Activated CD4-positive, alpha-beta T cell treated with anti-CD3 and anti-CD28 coated beads, Interleukin-2, amount 50 U/mL, for 4 hours (primary cell): ENCODE data around the gene ALOXE3.

Experiments
- DNase-seq, 2 experiments: peaks; one replicate each; pipeline ENCODE4 v3.0.0-alpha.2; 2020

Gene ALOXE3

DNA sequence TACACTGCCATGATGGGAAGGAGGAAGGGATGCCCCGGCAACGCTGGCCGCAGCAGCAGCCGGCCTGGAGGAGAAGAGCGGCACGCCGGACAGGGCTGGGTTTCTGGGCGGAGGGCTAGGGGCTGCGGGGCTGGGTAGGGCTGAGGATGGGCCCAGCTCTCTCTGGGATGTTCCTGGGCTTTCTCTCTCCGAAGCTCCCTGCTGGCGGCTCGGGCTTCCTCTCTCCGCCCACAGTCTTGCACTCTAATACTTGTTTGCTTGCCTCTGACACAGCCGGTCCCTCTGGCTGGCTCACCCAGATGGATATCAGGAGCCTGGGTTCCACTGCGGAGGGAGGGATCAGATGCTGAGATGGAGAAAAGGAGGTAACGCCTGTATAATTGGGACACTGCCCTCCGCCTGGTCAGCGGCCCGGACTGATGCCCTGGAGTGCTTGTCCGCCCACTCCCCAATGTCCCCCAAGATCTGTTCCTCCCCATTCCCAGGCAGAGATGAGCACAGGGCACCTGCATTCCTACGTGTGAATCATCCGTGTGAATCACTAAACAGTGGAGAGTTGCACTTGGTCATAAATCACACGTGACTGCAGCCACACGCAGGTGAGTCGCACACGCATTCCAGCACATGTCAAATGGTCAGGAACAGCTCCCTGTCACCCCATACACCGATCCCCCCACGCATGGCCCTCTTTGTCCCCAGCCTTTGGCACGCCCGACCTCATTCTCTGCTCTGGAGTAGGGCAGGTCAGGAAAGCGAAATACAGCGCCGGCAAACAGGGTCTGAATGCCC is at the start of gene ALOXE3:
Gene ALOXE3, minus strand, starts transcription at position 535 of the 789 bp plus-strand sequence. Its CDS starts 524 bp downstream, at position 11.
- peak in 1 of 2 experiments; percentile 29 for DNase-seq

DNA sequence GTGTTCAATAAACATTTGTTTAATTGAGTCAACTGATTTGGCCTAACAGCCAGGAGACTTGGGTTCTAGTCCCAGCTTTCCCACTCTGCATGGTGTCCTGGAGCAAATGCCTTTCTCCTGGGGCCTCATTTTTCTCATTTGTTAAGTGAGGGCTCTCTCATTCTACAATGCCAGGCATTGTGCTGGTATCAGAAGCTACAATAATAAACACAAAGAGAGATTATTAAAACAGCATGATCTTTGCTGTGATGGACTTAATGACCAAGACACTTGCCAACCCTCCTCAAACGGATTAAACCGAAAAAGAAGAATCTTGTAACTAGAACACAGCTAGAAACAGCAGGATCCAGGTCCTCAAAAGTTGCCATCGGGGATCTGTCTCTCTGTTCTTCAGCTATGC is 49.2 kb upstream of the ALOXE3 start:
- DNase-seq = no peak

GRCh38 chr17:8166731-8167130 is 48.4 kb upstream of the ALOXE3 start:
- no peak for DNase-seq

DNA sequence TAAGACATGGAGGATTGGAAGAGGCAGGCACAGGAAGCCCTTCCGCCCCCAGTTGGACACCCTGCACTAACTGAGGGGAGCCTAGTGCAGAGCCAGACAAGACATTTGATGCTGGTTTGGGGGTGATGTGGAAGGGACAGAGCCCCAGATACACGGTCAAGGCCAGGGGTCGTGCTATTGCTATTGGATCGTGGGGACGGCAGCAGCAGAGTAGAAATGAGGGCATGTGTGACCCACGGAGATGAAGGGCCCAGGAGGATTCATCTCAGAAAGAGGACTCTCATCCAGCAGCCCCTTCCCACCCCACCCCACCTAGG is 46.5 kb upstream of the ALOXE3 start:
- DNase-seq = no peak

DNA sequence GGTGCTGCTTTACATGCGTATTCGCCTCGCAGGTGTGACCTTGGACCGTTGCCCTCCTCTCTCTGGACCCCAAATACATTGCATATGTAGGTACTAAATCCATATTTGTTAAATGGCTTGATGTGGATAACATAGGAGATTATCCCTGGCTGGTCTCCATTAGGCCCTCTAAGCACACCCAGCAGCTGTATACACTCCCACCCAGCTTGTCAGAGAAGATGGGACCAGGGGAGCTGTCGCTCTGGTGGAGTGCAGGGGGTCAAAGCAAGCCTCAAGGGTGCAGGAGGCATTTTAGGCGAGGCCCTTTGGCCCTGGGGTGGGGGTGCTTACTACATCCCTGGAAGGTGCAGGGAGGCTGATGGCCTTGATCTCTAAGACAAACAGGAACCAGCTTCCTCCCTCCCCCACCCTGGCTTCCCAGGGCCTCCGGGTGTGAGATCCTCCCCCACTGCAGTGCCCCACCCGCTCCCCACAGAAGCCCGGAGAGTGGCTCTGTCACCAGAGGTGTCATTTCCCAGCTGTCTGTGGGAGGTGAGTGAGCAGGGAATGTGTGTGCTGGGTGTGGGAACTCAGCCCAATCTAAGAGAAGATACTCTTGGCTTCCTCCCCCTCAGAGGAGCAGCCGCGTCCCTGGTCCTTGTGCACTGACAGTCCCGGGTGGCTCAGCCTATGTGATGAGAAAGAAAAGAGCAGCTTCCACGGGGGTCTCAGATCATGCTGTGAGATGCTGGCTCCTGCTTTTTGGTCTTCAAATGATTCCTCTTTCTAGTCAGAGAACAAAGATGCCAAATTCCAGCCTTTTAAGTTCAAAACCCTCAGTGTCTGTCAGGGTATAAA is 45.9 kb upstream of the ALOXE3 start:
- peak in 1 of 2 experiments; percentile 44 for DNase-seq

DNA sequence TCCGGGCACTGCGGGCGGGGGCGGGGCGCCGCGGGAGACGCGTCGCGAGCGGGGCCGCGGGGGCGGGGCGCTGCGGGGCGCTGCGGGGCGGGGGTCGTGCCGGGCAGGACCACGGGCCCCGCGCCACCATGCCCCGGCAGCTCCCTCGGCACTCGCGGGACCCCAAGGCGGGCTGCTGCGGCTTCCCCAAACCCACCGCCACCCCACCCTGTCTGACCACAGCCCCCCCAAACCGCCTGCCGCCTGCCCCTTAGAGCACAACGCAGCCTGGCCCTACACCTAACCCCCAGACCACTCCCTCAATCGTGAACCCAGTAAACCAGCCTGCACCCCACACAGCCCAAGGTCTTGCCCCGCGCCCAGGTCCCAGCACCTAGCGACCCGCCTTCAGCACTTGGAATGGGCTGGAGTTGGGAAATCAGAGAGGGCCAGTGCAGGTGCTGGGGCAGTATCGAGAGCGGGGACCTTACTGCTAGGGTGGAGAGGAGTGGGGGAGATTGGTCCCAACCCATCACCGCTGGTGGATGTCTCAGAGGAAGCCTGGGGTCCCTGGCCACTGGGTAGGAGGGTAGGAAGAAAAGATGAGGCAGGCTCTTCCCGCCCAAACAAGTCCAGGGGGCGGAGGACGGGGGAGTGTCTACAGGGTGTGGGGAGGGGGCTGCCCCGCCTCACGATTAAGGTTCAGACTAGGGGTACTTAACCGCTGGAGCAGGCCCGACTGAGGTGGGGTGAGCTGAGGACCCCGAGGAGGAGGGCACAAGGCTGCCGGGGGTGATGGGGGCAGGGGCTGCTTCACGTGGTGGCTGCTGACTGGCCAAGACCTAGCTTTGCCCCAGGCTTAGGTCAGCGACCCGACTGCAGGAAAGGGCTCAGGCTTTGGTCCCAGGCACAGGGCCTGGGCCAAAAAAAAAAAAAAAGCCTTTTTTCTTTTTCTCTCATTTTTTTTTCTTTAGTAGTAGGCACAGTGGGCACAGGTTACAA is 45.0 kb upstream of the ALOXE3 start:
- DNase-seq = no peak

DNA sequence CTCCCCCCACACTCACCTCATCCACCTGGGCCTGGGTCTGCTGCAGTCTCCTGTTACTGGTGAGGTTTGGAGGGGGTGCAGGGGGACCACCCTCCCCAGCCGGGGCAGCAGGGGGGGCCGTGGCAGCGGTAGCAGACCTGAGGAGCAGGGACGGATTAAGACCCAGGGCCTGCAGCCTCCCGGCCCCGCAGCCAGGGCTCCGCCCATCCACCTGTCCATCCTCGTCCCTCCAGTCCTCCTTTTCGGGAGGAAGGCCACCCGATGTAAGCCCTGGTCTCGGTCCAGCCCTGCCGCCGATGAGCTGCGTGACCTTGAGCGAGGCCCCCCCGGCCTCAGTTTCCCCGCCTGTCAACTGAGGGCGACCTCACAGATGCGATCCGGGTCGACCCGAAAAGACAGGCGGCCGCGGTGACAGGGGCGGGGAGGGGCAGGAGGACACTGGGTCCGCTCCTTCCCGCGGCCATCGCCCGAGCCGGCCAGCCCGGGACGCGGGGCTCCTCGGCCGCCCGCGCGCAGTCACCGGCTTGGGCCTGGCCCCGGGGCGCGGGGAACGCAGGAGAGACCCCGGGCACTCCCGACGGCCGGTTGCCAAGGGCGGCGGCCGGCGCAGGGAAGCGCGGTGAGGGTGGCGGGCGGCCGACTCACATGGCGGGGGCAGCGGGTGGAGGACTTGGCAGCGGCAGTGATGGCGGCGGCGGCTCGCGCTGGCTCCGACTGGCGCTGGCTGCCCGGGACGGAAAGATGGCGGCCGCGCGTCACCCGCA is 44.1 kb upstream of the ALOXE3 start, which contains the start of gene VAMP2:
Gene VAMP2, minus strand, starts transcription at position 716 of the 764 bp plus-strand sequence. Its CDS starts 69 bp downstream, at position 647.
- DNase-seq = peak; percentile 73 to 74

GRCh38 chr17:8161289-8162232 is 43.2 kb upstream of the ALOXE3 start:
- no peak for DNase-seq

- DNase-seq = no peak
Observed at GRCh38 chr17:8160741-8161221, 42.5 kb upstream of the ALOXE3 start.

- DNase-seq = no peak
Observed at GRCh38 chr17:8160224-8160577, 41.9 kb upstream of the ALOXE3 start.

- DNase-seq = no peak
Observed at GRCh38 chr17:8159459-8160223, 41.3 kb upstream of the ALOXE3 start.

DNA sequence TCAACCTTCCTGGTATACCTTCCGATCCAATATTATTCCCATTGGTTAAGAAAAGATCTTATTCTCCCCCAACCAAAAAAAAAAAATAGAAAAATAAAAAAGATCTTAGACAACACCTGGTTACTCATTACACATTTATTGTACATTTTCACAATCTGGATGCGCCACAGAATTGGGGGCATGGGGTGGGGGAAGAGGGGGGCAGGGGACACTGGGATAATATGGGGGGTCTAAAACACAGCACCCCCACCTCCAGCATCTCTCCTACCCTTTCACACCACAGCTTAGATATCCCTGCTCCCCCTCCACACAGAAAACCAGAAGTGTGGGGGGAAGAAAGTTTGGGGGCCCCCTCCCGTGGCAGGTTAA is 40.7 kb upstream of the ALOXE3 start:
- DNase-seq = no peak

DNA sequence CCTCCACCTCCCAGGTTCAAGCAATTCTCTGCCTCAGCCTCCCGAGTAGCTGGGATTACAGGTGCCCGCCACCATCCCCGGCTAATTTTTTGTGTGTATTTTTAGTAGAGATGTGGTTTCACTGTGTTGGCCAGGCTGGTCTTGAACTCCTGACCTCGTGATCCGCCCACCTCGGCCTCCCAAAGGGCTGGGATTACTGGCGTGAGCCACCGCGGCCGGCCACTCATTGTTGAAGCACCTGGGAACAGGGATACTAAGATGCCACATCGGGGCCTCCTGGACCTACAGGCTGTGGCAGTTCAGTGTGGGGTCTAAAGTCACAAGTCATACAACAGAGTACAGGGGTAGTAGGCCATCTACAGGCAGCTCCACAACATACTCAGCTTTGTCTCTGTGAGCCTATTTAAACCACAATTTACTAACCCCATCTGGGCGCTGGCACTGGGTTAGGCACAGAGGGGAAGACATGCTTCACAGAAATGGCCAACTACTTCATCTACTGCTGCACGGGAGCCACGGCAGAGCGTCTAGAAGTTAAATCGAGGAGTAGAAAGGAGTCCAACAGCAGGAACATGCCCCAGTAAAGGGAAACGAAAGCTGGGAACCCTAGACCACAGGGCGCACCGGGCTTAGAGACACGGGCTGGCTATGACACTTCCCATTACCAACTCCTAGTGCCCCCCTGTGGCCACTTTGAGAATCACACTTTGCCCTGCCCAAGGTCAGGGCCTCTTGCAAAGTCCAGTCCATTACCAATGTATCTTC is 40.1 kb upstream of the ALOXE3 start:
- DNase-seq = peak; percentile 80 to 85

DNA sequence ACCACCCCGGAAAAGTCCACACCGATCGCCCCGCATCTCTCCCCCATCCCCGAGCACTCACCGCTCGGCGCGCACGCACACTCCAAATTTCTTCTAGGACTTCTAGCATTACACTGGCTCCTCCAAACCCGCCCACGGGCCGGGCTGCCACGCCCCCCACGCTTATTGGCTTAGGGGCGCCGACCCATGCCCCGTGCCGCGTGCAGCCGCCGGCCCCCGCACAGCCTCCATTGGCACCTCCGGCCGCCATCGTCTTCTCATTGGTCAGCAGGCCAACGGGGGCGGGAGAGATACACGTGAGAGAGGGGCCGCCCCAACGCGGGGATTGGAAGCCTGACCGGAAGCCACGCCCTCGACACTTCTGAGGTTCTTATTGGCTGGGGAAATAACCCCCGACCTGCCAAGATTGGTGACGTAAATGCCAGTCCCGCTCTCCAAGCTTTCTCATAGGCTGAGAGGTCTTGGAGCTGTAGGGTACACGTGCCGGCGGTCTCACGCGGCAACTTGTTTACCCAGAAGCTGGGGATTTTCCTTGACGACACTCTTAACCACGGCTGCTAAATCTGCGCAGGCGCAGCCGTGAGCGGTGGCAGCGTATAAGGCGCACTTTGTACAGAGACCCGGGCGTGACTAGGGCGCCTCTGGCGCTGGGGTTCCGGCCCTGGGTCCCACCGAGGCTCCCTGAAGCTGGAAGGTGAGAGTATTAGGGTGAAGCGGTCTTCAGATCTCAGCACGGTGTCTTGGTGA is 38.1 kb upstream of the ALOXE3 start:
- DNase-seq = peak; percentile 100

- no peak for DNase-seq
Observed at GRCh38 chr17:8155996-8156245, 37.6 kb upstream of the ALOXE3 start.

GRCh38 chr17:8155231-8155995 is 37.1 kb upstream of the ALOXE3 start:
- DNase-seq = no peak

- DNase-seq = no peak
Observed at GRCh38 chr17:8154608-8155155, 36.4 kb upstream of the ALOXE3 start.
